Activated CD4-positive, alpha-beta T cell treated with anti-CD3 and anti-CD28 coated beads, Interleukin-2, amount 50 U/mL, for 24 hours (primary cell): ENCODE results near the gene MIER3.
A peak's percentile ranks its signal among the peaks of the same experiment; 100 is the strongest.
"Not testable (repeated sequence)": the region's sequence is repeated elsewhere in the genome, so short reads cannot be mapped to it uniquely, and the experiment has no call there.

Source experiments
- DNase-seq, 2 donors: peaks; one replicate each; pipeline ENCODE4 v3.0.0-alpha.2; 2020; ENCODE audit warnings: low read depth in 1 of 2, low spot score in 1 of 2

The MIER3 gene

GRCh38 chr5:56951946-56952691 is at the start of gene MIER3:
Gene MIER3 (minus strand): TSS chr5:56952123. CDS start chr5:56952102, 21 bp downstream.
- DNase-seq, result peak; percentile 67 to 68

DNA sequence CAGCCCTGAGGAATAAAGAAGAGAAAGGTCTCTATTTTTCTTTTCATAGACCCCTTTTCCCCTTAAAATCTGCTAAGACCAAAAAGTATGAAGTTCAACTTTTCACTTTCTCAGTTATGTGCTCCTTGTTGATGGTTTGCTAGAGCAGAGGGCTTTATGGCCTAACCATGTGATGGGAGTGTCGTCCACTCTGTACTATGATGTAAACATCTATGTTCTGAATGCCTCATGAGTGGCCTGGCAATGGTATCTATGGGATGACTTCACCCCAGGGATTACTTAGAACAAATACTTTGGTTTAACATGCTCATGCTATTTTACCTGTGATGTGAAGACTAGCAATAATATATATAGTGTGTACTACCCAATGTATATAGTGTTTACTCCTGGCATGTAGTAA is 43.7 kb upstream of the MIER3 start:
- no peak for DNase-seq

DNA sequence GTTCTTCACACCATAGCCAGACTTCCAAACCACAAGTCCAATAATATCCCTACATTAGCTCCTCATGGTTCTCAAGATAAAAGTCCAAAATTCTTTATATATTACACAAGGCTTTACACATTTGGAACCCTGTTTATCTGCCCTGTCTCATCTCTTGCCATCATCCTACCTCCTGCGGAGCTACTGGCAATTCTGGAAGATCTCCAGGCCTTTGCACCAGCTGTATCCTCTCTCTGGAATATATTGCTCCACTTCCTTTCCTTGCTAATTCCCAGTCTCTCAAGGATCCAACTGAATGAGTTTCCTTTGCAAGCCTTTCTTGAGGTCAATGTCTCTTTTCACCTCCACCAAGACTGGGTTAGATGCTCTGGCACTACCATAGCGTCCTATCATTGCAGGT is 41.3 kb upstream of the MIER3 start:
- DNase-seq, result no peak

DNA sequence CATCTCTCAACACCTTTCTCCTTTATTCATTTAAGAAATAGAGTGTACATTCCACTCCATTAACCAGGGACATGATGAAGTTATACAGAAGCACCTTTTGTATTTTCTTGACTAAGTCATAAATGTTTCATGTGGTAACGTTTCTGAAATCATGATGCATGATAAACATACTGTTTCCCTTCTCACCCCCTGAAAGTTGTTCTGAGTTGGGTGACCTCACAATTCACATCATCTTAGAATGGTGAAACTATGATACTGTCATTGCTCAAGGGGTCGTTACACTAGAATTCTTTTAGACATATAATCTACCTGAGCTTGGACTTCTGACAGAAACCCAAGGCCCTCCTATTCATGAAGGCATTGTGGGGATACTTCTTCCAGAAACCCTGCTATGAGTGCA is 37.8 kb upstream of the MIER3 start:
- DNase-seq, result no peak

DNA sequence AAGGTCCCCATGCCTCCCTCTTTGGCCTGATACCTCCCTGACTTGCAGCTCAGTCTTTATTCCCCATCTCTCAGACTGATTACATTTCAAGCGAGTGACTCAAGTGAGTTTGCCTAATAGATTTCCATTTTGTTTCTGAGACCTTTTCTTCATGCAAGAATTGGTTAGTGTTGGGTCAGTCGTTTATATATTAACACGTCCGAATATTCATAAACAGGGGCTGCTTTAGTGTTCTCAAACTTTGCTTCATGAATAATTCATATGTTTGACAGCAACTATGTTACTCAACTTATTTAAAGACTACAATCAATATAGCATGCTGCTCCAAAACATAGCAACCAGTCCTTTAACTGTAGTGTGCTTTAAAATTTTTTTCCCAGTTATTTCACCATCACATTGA is 36.6 kb upstream of the MIER3 start:
- DNase-seq, result no peak

- no peak for DNase-seq
Observed at GRCh38 chr5:56987171-56987570, 35.2 kb upstream of the MIER3 start.

GRCh38 chr5:56986626-56986947 is 34.7 kb upstream of the MIER3 start:
- DNase-seq, result no peak

DNA sequence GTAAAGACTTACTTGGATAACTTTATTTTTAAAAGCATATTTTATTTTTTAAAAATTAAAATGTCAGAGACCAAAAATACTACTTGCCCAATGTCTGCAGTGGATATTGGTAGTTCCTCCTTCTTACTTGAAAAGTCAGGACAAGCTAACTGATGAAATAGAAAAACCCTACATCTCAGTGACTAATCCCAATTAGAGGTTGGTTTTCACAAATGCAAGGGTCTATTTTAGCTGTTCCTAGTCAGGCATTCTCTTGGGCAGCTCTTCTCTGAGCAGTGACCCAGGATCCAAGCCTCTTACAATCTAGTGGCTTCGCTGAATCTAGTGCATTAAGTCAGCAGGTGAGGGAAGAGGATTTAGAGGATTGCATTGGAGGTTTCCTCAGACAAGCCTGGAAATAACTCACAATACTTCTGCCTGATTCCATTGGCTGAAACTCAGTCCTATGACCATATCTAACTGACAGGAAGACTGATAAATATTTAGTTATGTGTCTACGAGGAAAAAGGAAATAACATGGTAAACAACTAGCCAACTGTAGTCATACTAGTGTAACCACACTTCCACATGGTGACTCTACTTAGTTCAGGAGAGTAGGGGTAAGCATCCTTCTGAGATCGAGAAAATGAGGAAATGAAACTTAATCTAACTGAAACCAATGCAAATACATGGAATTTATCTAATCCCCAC is 34.2 kb upstream of the MIER3 start:
- no peak for DNase-seq

DNA sequence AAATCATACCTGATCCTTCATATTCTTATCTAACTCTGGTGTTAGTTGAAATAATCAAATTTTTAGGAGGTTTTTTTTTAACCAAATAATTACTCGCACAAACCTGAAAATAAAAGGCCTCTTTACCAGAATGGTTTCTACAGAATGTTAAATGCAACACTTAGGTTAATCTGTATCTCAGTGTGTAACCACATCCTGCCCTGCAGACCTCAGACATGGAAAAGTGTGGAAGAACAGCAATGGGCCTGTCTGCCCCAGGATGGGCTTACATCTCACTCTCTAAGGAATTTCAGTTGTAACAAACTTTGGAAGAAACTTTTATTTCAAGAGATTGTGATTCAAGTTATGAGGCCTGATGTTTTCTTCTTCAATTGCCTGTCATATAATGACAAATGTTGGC is 32.5 kb upstream of the MIER3 start:
- no peak for DNase-seq

DNA sequence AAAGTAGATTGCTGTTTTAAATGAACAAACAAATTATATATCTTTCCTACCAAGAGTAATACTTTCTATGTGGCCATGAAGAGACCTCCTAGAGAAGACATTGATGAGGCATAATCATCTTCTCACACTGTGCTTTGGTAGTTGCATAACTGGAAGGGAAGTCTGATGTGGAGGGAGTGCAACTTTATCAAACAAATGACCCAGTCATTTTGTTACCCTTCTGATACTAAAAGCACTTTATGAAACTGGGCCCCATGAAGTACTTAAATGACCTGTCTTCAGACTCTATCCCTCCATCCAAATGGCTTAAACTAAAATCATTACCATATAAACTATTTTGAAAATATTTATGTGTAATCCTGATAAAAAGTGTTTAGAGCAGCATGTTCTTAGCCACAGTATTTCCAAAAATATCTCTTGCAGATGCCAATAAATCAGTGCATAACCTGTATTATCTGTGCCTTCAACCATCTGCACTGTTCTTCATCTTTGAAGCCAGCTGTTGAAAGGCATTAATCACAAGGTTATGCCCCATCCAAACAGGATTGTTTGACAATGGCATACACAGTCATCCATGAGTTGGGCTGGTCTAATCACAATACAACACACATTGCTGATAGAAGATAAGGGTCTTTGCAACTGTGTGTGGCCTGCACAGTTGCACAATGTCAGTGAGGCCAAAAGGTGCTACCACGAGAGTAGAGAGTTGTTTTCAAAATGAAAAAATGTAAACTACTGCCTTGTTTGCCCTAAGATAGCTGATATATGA is 31.9 kb upstream of the MIER3 start:
- DNase-seq, result no peak

GRCh38 chr5:56981548-56982315 is 29.8 kb upstream of the MIER3 start:
- no peak for DNase-seq

DNA sequence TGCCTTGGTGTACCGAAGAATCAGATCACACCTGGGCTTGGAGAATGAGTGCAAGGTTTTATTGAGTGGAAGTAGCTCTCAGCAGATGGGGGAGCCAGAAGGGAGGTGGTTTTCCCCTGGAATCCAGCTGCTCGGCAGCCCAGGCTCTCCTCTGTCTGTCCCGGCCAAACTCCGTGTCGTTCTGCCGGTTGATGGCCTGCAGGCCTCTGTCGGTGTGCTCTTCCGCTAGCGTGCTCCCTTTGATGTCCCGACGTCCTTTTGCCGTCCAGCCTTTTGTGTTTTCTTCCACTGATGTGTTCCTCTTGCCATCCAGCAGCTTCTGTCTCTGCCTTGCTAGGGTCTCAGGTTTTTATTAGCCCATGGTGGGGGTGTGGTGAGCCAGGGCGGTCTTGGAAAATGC is 28.0 kb upstream of the MIER3 start:
- DNase-seq, result no peak

- not testable (repeated sequence) for DNase-seq
Observed at GRCh38 chr5:56979526-56979925, 27.6 kb upstream of the MIER3 start.

DNA sequence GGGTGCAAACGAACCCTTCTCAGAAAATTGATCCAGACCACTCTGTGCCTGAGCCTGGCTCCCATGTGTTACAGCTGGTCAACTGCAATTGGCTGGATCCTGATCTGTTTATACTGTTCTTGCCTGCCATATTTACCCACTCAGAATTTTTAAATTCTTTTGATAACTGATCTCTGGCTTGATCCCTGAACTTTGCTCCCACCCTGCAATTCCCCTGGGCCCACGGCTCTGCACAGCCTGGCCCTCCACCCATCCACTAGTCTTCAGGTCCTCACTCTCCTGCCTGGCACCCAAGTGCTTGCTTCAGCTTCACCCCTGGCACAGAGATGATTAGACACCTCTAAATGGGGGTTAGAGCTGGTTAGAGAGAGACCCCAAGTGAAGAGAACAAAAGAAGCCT is 25.9 kb upstream of the MIER3 start:
- no peak for DNase-seq

- no peak for DNase-seq
Observed at GRCh38 chr5:56977021-56977420, 25.1 kb upstream of the MIER3 start.

GRCh38 chr5:56974241-56974640 is 22.3 kb upstream of the MIER3 start:
- DNase-seq, result no peak

DNA sequence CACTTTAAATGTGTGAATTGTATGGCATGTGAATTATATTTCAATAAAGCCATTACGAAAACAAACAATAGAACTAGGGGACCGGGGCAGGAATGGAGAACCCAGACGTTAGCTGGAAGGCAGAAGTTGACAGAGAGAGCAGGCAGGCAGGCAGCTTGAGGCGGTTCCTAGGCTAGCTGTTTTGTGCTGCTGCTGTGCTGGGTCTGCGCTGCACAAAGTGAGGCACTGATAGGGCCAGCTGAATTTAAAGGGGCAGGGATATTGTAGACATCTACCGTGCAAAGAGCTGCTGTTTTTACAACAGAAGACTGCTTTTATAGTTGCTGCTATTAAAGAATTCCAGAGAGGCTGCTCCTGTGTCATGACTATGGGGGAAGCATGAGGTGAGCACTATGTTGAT is 21.6 kb upstream of the MIER3 start:
- no peak for DNase-seq

- no peak for DNase-seq
Observed at GRCh38 chr5:56971275-56971674, 19.4 kb upstream of the MIER3 start.

GRCh38 chr5:56964173-56964572 is 12.2 kb upstream of the MIER3 start:
- no peak for DNase-seq

DNA sequence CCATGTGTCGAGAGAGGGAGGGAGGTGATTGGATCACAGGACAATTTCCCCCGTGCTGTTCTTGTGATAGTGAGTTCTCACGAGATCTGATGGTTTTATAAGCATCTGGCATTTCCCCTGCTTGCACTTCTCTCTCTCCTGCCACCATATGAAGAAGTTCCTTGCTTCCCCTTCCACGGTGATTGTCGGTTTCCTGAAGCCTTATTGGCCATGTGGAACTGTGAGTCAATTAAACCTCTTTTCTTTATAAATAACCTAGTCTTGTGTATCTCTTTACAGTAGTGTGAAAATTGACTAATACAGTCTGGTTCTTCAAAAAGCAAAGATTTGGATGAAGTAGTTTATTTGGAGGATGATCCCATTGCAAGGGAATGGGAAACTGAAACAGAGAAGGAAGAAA is 11.3 kb upstream of the MIER3 start:
- no peak for DNase-seq

- no peak for DNase-seq
Observed at GRCh38 chr5:56962286-56962685, 10.4 kb upstream of the MIER3 start.

- no peak for DNase-seq
Observed at GRCh38 chr5:56961746-56962145, 9.8 kb upstream of the MIER3 start.
